Muscle of arm (tissue), 12 donors: ENCODE data around the gene INPPL1. TPM values are rescaled to one million over a fixed set of nuclear protein-coding genes. Genes with fewer than 3 reads are reported as not detected.
"Not testable (repeated sequence)": the region's sequence is repeated elsewhere in the genome, so short reads cannot be mapped to it uniquely, and the experiment has no call there.

Source experiments
- DNase-seq: peaks from one replicate; pipeline ENCODE4 v3.0.0-alpha.2; 2013
- polyA plus RNA-seq, 12 donors: library from polyadenylated mRNA; unstranded; fragments of 120-200 nt; gene quantifications; one replicate each; pipeline ENCODE4 v1.2.1, GENCODE V29; 2013; ENCODE audit not compliant: insufficient read length in 12 of 12

Gene INPPL1
- polyA plus RNA-seq, 12 donors = 118 to 193 (median 149) TPM

- DNase-seq = no peak
Observed at GRCh38 chr11:72241291-72241781, 16.8 kb downstream of the INPPL1 start.

- DNase-seq = no peak
Observed at GRCh38 chr11:72242141-72242540, 17.6 kb downstream of the INPPL1 start.

- DNase-seq = no peak
Observed at GRCh38 chr11:72243173-72244059, 18.8 kb downstream of the INPPL1 start.

GRCh38 chr11:72244060-72244360 is 19.4 kb downstream of the INPPL1 start, which contains the start of gene PHOX2A:
PHOX2A (minus strand) TSS chr11:72244176; CDS start chr11:72244004, 172 bp downstream.
- no peak for DNase-seq

GRCh38 chr11:72244361-72245262 is 20.0 kb downstream of the INPPL1 start:
- no peak for DNase-seq

- DNase-seq = no peak
Observed at GRCh38 chr11:72245263-72245816, 20.8 kb downstream of the INPPL1 start.

- no peak for DNase-seq
Observed at GRCh38 chr11:72247584-72247983, 23.0 kb downstream of the INPPL1 start.

GRCh38 chr11:72249961-72250360 is 25.4 kb downstream of the INPPL1 start:
- no peak for DNase-seq

GRCh38 chr11:72250661-72251464 is 26.3 kb downstream of the INPPL1 start:
- DNase-seq = no peak

GRCh38 chr11:72251614-72252013 is 27.0 kb downstream of the INPPL1 start:
- DNase-seq = no peak

GRCh38 chr11:72253392-72253791 is 28.8 kb downstream of the INPPL1 start:
- no peak for DNase-seq

- no peak for DNase-seq
Observed at GRCh38 chr11:72254299-72254993, 29.9 kb downstream of the INPPL1 start.

GRCh38 chr11:72257570-72257969 is 33.0 kb downstream of the INPPL1 start:
- DNase-seq = no peak

GRCh38 chr11:72259490-72259889 is 34.9 kb downstream of the INPPL1 start:
- no peak for DNase-seq

- DNase-seq = no peak
Observed at GRCh38 chr11:72260574-72260973, 36.0 kb downstream of the INPPL1 start.

GRCh38 chr11:72263361-72263760 is 38.8 kb downstream of the INPPL1 start:
- DNase-seq = no peak

- DNase-seq = no peak
Observed at GRCh38 chr11:72265951-72266350, 41.4 kb downstream of the INPPL1 start.

- not testable (repeated sequence) for DNase-seq
Observed at GRCh38 chr11:72266960-72267359, 42.4 kb downstream of the INPPL1 start.

- DNase-seq = no peak
Observed at GRCh38 chr11:72267956-72268617, 43.5 kb downstream of the INPPL1 start.

GRCh38 chr11:72271980-72272379 is 47.4 kb downstream of the INPPL1 start:
- no peak for DNase-seq
